Fibroblast of villous mesenchyme (primary cell): ENCODE measurements around the gene YARS2. TPM values are rescaled to one million over a fixed set of nuclear protein-coding genes. Genes with fewer than 3 reads are reported as not detected.

ENCODE experiments used
- DNase-seq: peaks from one replicate; pipeline ENCODE4 v3.0.0-alpha.2; 2010; ENCODE audit warnings: low read depth
- H3K4me3 ChIP-seq: 2 replicates; pipeline ENCODE4 v1.5.1; 2011; ENCODE audit warnings: low read depth, mild to moderate bottlenecking, low read length
- CTCF ChIP-seq: IDR thresholded peaks from 2 replicates; pipeline ENCODE4 v1.5.1; 2012; ENCODE audit warnings: low read depth, mild to moderate bottlenecking, low read length; ENCODE audit not compliant: insufficient read depth
- total RNA-seq: library from RNA; depleted of rRNA; stranded (reverse); fragments of >200 nt; gene quantifications from 2 replicates; pipeline ENCODE4 v1.2.3, GENCODE V29; 2012

Gene YARS2
- total RNA-seq, 1 donor = 32.8 TPM

- DNase-seq = no peak
- no peak for TF ChIP-seq CTCF
Observed at GRCh38 chr12:32788405-32788804, 32.7 kb upstream of the YARS2 start.

GRCh38 chr12:32785557-32785956 lies 29.9 kb upstream of the YARS2 start:
- no peak overlapping the region for H3K4me3 ChIP-seq
- no peak for TF ChIP-seq CTCF
- no peak for DNase-seq

More at GRCh38 chr12:32788405-32788804, 32.7 kb upstream of the YARS2 start:
- no peak overlapping the region for H3K4me3 ChIP-seq

GRCh38 chr12:32783029-32783428 lies 27.3 kb upstream of the YARS2 start:
- H3K4me3 ChIP-seq = no peak overlapping the region
- no peak for TF ChIP-seq CTCF
- no peak for DNase-seq

- DNase-seq = no peak
- TF ChIP-seq CTCF = no peak
Observed at GRCh38 chr12:32780071-32780470, 24.4 kb upstream of the YARS2 start.

GRCh38 chr12:32777691-32778175 lies 22.0 kb upstream of the YARS2 start:
- no peak for TF ChIP-seq CTCF
- DNase-seq = no peak
- no peak overlapping the region for H3K4me3 ChIP-seq

More at GRCh38 chr12:32780071-32780470, 24.4 kb upstream of the YARS2 start:
- no peak overlapping the region for H3K4me3 ChIP-seq

- no peak for DNase-seq
- H3K4me3 ChIP-seq = no peak overlapping the region
- no peak for TF ChIP-seq CTCF
Observed at GRCh38 chr12:32777159-32777558, 21.5 kb upstream of the YARS2 start.

- no peak overlapping the region for H3K4me3 ChIP-seq
- no peak for TF ChIP-seq CTCF
- no peak for DNase-seq
Observed at GRCh38 chr12:32776258-32776657, 20.6 kb upstream of the YARS2 start.
